Retinal pigment epithelial cell (primary cell): ENCODE measurements around the gene NDUFA1.
"Not testable (repeated sequence)": the region's sequence is repeated elsewhere in the genome, so short reads cannot be mapped to it uniquely, and the experiment has no call there.

Experiments used
- DNase-seq: peaks from one replicate; pipeline ENCODE4 v3.0.0-alpha.2; 2010; ENCODE audit warnings: low read depth
- H3K4me3 ChIP-seq: 2 replicates; pipeline ENCODE4 v1.5.1; 2011; ENCODE audit warnings: mild to moderate bottlenecking, low read length, control low read depth, moderate library complexity
- TF ChIP-seq, protein P1 (sequence below): conservative IDR thresholded peaks from 2 replicates; pipeline ENCODE4 v1.5.1; 2011; ENCODE audit warnings: low read depth, low read length, control low read depth, inconsistent platforms

Gene NDUFA1

DNA sequence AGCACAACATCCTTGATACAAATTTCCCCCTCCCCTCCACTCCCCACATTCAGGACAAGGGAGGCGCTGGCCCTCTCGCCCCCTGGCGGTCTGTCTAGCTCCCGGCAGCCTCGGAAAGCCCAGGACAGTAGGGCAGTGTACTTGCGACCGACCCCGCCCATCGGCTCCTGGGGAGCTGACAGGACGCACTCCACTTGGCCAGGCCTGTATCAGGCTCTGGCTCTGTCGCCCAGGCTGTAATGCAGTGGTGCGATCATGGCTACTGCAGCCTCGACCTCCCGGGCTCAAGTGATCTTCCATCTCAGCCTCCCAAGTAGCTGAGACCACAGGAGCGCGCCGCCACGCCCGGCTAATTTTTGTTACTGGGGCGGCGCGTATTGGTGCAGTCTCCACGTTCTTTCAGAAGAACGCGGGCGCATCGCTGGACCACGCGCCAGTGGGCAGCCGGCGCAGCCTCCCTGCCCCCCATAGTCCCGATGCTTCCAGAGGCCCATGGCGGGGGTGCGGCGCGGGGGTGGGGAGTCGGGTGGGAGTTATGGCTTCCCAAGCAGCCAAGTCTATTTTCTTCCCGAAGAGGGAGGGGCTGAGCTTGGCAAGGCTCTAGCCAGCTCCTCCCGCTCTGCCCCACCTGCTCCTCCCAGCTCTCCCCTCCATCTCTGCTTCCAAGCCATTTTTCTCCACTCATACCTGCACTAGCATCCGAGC is 16.2 kb downstream of the NDUFA1 start:
- H3K4me3 ChIP-seq, result peak overlapping the region; percentile 39
- TF ChIP-seq, protein P1, sequence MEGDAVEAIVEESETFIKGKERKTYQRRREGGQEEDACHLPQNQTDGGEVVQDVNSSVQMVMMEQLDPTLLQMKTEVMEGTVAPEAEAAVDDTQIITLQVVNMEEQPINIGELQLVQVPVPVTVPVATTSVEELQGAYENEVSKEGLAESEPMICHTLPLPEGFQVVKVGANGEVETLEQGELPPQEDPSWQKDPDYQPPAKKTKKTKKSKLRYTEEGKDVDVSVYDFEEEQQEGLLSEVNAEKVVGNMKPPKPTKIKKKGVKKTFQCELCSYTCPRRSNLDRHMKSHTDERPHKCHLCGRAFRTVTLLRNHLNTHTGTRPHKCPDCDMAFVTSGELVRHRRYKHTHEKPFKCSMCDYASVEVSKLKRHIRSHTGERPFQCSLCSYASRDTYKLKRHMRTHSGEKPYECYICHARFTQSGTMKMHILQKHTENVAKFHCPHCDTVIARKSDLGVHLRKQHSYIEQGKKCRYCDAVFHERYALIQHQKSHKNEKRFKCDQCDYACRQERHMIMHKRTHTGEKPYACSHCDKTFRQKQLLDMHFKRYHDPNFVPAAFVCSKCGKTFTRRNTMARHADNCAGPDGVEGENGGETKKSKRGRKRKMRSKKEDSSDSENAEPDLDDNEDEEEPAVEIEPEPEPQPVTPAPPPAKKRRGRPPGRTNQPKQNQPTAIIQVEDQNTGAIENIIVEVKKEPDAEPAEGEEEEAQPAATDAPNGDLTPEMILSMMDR, result peak; percentile 68
- no peak for DNase-seq

DNA sequence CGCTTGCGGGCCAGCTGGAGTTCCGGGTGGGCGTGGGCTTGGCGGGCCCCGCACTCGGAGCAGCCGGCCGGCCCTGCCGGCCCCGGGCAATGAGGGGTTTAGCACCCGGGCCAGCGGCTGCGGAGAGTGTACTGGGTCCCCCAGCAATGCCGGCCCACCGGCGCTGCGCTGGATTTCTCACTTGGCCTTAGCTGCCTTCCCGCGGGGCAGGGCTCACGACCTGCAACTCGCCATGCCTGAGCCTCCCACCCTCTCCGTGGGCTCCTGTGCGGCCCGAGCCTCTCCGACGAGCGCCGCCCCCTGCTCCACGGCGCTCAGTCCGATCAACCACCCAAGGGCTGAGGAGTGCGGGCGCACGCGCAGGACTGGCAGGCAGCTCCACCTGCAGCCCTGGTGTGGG is 19.0 kb downstream of the NDUFA1 start:
- not testable (repeated sequence) for DNase-seq, H3K4me3 ChIP-seq

DNA sequence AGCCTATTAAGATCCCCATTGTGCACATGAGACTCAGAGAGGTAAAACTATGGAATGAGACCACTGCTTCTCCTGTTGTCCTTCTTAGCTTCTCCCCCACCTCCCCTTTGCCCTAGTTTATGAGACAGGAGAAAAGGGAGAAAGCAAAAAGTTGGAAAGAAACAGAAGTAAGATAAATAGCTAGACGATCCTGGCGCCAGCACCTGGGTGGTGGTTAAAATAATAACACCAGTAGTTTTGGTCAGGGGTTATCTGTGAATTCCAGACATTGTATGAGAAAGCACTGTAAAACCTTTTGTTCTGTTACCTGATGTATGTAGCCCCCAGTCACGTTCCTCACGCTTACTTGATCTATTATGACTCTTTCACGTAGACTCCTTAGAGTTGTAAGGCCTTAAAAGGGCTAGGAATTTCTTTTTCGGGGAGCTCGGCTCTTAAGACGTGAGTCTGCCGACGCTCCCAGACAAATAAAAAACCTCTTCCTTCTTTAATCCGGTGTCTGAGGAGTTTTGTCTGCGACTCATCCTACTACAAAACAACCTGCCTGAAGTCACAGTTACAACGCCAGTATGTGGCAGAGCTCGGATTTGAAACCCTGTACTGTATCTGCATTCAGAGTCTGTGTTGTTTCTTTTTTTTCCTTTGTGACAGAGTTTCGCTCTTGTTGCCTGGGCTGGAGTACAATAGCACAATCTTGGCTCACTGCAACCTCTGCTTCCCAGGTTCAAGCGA is 20.5 kb downstream of the NDUFA1 start:
- DNase-seq, H3K4me3 ChIP-seq: not testable (repeated sequence)

GRCh38 chrX:119895843-119896326 is 24.3 kb downstream of the NDUFA1 start, which contains the start of gene AKAP14:
Gene AKAP14, plus strand, starts transcription at chrX:119895893. Its CDS starts 7,331 bp downstream, at chrX:119903224.
- TF ChIP-seq, protein P1, result no peak

GRCh38 chrX:119899125-119899524 is 27.5 kb downstream of the NDUFA1 start:
- no peak for DNase-seq
- TF ChIP-seq, protein P1, result no peak
- H3K4me3 ChIP-seq, result no peak overlapping the region

More at GRCh38 chrX:119895843-119896326, 24.3 kb downstream of the NDUFA1 start, which contains the start of gene AKAP14:
- DNase-seq, result no peak
- no peak within 1 kb of the TSS for H3K4me3 ChIP-seq

DNA sequence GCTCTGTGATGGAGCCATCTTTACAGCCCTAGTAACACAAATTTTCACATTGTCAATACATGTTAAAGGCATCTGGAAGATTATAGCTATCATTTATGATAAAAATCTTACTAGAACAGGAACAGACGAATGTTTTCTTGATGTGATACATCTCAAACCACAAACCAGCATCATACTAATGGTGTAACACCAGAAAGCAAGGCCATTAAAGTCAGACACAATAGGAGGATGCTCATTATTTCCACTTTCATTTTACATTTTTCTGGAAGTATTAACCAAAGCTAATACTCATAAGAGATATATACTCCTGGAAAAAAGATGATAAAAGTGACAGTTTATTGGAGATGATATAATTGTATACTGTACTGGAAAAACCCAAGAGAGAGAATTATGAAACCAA is 29.3 kb downstream of the NDUFA1 start:
- DNase-seq, result no peak
- TF ChIP-seq, protein P1, result no peak
- H3K4me3 ChIP-seq, result no peak overlapping the region

GRCh38 chrX:119916310-119916709 is 44.7 kb downstream of the NDUFA1 start:
- TF ChIP-seq, protein P1, result no peak
- no peak for DNase-seq
- H3K4me3 ChIP-seq, result no peak overlapping the region

- no peak overlapping the region for H3K4me3 ChIP-seq
- no peak for DNase-seq
- TF ChIP-seq, protein P1, result no peak
Measured at GRCh38 chrX:119917877-119918276, 46.2 kb downstream of the NDUFA1 start.
